Measurements from ENCODE around the gene GADD45B. TPM values are rescaled to one million over a fixed set of nuclear protein-coding genes. Genes with fewer than 3 reads are reported as not detected.

Gene GADD45B
- total RNA-seq, 1 experiment from 2014 or later, result 24.7 TPM

- Histone ChIP-seq H3K9me2 (ENCODE audit: insufficient read depth) (no peaks in the 10 kb centered on the region), H3K27me3 (ENCODE audit: insufficient read depth, low read depth) (no peaks in the 10 kb centered on the region), H3K9me3 (ENCODE audit: insufficient read depth, low read depth) (no peaks in the 10 kb centered on the region), H3K27ac (no peak overlapping the region), H3F3A (ENCODE audit: insufficient read depth, low read depth) (no peaks in the 10 kb centered on the region), H4K20me1 (ENCODE audit: insufficient read depth) (no peaks in the 10 kb centered on the region; the same call in none of the 2 replicates), H3K4me3 (no peak overlapping the region), H3K4me2 (no peak overlapping the region), H3K36me3 (ENCODE audit: low read depth) (no peaks in the 10 kb centered on the region), H2AFZ (no peak overlapping the region), H3K4me1 (replicated peaks; ENCODE audit: insufficient read depth) (no peaks in the 10 kb centered on the region), H3K79me2 (ENCODE audit: low read depth) (peaks cover 49% of the 10 kb centered on the region)
- intact Hi-C loops (cut with micrococcal nuclease; ENCODE audit: unreplicated experiment), result no loop called here
- ChIA-PET POLR2A (ENCODE audit: unreplicated experiment) (no interaction called here), CTCF (no interaction called here)
- BruUV-seq (replicated peaks), result no TSS peak
- TF ChIP-seq EZH2 (IDR thresholded peaks at IDR 0.05; ENCODE audit: low read depth), result no peak
- TF ChIP-seq CTCF (conservative IDR thresholded peaks at IDR 0.05), result no peak
- DNase-seq, result no peak
Measured at GRCh38 chr19:2449019-2449418, 26.9 kb upstream of the GADD45B start.

GRCh38 chr19:2451138-2451537 lies 24.8 kb upstream of the GADD45B start:
- no peaks in the 10 kb centered on the region for H3K9me2 ChIP-seq (ENCODE audit: insufficient read depth)
- POLR2A ChIA-PET (ENCODE audit: unreplicated experiment), result no interaction called here
- H3K9me3 ChIP-seq (ENCODE audit: insufficient read depth, low read depth), result no peaks in the 10 kb centered on the region
- intact Hi-C loops (cut with micrococcal nuclease; ENCODE audit: unreplicated experiment), result no loop called here
- no peak for TF ChIP-seq CTCF (conservative IDR thresholded peaks at IDR 0.05)
- no peak for TF ChIP-seq EZH2 (IDR thresholded peaks at IDR 0.05; ENCODE audit: low read depth)
- H3K79me2 ChIP-seq (ENCODE audit: low read depth), result peaks cover 70% of the 10 kb centered on the region
- H2AFZ ChIP-seq, result no peak overlapping the region
- CTCF ChIA-PET, result no interaction called here
- H3K4me3 ChIP-seq, result no peak overlapping the region
- no peaks in the 10 kb centered on the region; the same call in none of the 2 replicates for H4K20me1 ChIP-seq (ENCODE audit: insufficient read depth)
- no TSS peak for BruUV-seq (replicated peaks)
- no peaks in the 10 kb centered on the region for H3K36me3 ChIP-seq (ENCODE audit: low read depth)
- no peak overlapping the region for H3K27ac ChIP-seq
- H3F3A ChIP-seq (ENCODE audit: insufficient read depth, low read depth), result no peaks in the 10 kb centered on the region
- DNase-seq, result no peak
- H3K4me2 ChIP-seq, result no peak overlapping the region
- no peaks in the 10 kb centered on the region for H3K4me1 ChIP-seq (replicated peaks; ENCODE audit: insufficient read depth)
- H3K27me3 ChIP-seq (ENCODE audit: insufficient read depth, low read depth), result no peaks in the 10 kb centered on the region

GRCh38 chr19:2451741-2452140 lies 24.2 kb upstream of the GADD45B start:
- no peak overlapping the region for H2AFZ ChIP-seq
- no TSS peak for BruUV-seq (replicated peaks)
- H3K79me2 ChIP-seq (ENCODE audit: low read depth), result peaks cover 70% of the 10 kb centered on the region
- no peaks in the 10 kb centered on the region for H3K36me3 ChIP-seq (ENCODE audit: low read depth)
- no peak overlapping the region for H3K27ac ChIP-seq
- intact Hi-C loops (cut with micrococcal nuclease; ENCODE audit: unreplicated experiment), result no loop called here
- H4K20me1 ChIP-seq (ENCODE audit: insufficient read depth), result no peaks in the 10 kb centered on the region; the same call in none of the 2 replicates
- no peak for TF ChIP-seq EZH2 (IDR thresholded peaks at IDR 0.05; ENCODE audit: low read depth)
- TF ChIP-seq CTCF (conservative IDR thresholded peaks at IDR 0.05), result no peak
- ChIA-PET POLR2A (ENCODE audit: unreplicated experiment) (no interaction called here), CTCF (no interaction called here)
- H3K9me3 ChIP-seq (ENCODE audit: insufficient read depth, low read depth), result no peaks in the 10 kb centered on the region
- no peak overlapping the region for H3K4me3 ChIP-seq
- no peaks in the 10 kb centered on the region for H3K4me1 ChIP-seq (replicated peaks; ENCODE audit: insufficient read depth)
- no peaks in the 10 kb centered on the region for H3F3A ChIP-seq (ENCODE audit: insufficient read depth, low read depth)
- no peak overlapping the region for H3K4me2 ChIP-seq
- DNase-seq, result no peak
- H3K9me2 ChIP-seq (ENCODE audit: insufficient read depth), result no peaks in the 10 kb centered on the region
- H3K27me3 ChIP-seq (ENCODE audit: insufficient read depth, low read depth), result no peaks in the 10 kb centered on the region
